Measurements from ENCODE around the gene SECISBP2L. TPM values are rescaled to one million over a fixed set of nuclear protein-coding genes. Genes with fewer than 3 reads are reported as not detected.

The SECISBP2L gene
- total RNA-seq, 4 donors from 2014 or later = 27.7 to 63.2 (median 33.2) TPM

DNA sequence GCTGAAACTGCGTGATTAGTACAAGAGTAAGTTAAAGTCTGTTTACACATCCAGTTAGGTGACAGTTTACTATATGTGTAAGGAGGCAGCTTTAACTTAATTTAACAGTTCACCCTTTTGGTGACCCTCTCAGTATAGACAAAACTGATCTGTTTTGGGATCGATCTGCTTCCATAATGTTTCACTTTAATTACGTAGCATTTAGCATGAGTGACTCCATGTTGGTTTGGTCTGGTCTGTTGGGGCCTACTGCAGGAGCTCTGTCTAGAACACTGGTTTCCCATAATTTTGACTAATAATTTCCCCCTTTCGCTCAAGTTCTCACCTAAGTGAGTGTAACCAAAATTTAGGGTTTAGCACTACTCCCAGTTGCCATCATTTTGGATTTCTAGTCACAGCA lies 6.4 kb upstream of the SECISBP2L start:
- H3K9me3 ChIP-seq = no peaks in the 10 kb centered on the region
- H3K36me3 ChIP-seq = no peaks in the 10 kb centered on the region
- no peak overlapping the region for H3K27ac ChIP-seq
- H3K4me1 ChIP-seq = no peaks in the 10 kb centered on the region
- no peak overlapping the region for H3K4me3 ChIP-seq
- no peaks in the 10 kb centered on the region for H3K27me3 ChIP-seq
- in situ Hi-C loops (cut with MboI; ENCODE audit: low pct_ligation_motif_present in 1 of 4, low pct_unique_long_range_greater_than_20kb in 1 of 4, low sequenced_read_pairs in 3 of 4) = no loop called here
- no peak for TF ChIP-seq EP300 (IDR thresholded peaks at IDR 0.05; ENCODE audit: low read depth)
- no peak for TF ChIP-seq POLR2AphosphoS5 (IDR thresholded peaks at IDR 0.05)
- TF ChIP-seq, protein P1, sequence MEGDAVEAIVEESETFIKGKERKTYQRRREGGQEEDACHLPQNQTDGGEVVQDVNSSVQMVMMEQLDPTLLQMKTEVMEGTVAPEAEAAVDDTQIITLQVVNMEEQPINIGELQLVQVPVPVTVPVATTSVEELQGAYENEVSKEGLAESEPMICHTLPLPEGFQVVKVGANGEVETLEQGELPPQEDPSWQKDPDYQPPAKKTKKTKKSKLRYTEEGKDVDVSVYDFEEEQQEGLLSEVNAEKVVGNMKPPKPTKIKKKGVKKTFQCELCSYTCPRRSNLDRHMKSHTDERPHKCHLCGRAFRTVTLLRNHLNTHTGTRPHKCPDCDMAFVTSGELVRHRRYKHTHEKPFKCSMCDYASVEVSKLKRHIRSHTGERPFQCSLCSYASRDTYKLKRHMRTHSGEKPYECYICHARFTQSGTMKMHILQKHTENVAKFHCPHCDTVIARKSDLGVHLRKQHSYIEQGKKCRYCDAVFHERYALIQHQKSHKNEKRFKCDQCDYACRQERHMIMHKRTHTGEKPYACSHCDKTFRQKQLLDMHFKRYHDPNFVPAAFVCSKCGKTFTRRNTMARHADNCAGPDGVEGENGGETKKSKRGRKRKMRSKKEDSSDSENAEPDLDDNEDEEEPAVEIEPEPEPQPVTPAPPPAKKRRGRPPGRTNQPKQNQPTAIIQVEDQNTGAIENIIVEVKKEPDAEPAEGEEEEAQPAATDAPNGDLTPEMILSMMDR (IDR thresholded peaks at IDR 0.05) = no peak
- TF ChIP-seq POLR2A (IDR thresholded peaks at IDR 0.05) = no peak
- 90 to 93% methylated on average over 4 of the region's 4 CpGs for WGBS, 2 donors (ENCODE audit: low coverage in 1 of 2)
- no peak for DNase-seq
- intact Hi-C loops (cut with DNase I; ENCODE audit: low total_unique reads) = no loop called here

DNA sequence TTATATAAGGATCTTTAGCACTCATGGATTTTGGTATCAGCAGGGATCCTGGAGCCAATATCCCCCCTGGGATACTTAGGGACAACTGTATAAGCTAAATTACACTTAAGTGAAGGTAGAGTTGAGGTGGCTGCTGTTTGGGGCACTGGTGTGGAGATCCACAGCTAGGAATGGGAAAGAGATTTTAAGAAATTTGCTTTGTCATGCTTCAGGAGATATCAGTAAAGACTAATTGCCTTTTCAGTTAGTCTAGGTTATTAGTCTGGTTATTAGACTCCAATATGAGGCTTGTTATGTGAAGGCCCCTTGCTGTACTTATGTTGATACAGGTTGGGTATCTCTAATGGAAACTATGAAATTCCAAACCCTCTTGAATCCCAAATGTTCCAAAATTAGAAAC lies 1.2 kb upstream of the SECISBP2L start:
- no peaks in the 10 kb centered on the region for H3K27me3 ChIP-seq
- H3K27ac ChIP-seq = no peak overlapping the region
- H3K9me3 ChIP-seq = no peaks in the 10 kb centered on the region
- DNase-seq = no peak
- peaks cover 6 to 30% (median 15%) of the 10 kb centered on the region in 4 donors for H3K4me1 ChIP-seq
- TF ChIP-seq, protein P1 (IDR thresholded peaks at IDR 0.05) = no peak
- TF ChIP-seq EP300 (IDR thresholded peaks at IDR 0.05; ENCODE audit: low read depth) (no peak), POLR2A (IDR thresholded peaks at IDR 0.05) (no peak), POLR2AphosphoS5 (IDR thresholded peaks at IDR 0.05) (no peak)
- H3K36me3 ChIP-seq = no peaks in the 10 kb centered on the region
- no peak overlapping the region for H3K4me3 ChIP-seq
- intact Hi-C loops (cut with DNase I; ENCODE audit: low total_unique reads) = no loop called here
- in situ Hi-C loops (cut with MboI; ENCODE audit: low pct_ligation_motif_present in 1 of 4, low pct_unique_long_range_greater_than_20kb in 1 of 4, low sequenced_read_pairs in 3 of 4) = no loop called here

DNA sequence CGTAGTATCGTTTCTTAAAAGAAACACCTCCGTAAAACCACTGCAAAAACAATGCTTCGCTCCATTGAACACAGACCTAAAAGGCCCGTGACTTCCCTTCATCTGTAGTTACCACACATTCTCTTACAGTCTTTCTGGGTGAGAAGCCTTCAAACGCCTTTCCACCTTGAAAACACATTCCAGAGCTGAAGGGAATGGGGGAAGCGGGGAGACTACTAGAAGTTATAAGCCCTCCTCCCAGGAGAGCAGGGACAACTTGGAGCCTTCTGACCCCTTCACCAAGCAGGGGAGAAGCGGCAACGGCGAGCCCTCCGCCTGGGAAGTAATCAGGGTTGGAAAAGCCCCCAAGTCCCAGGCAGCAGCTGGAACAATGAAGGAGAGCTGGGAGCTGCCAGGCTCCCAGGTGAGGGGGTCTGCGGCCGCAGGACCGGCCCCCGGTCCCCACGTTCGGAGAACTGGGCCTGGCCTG lies 461 bp downstream of the SECISBP2L start:
- H3K36me3 ChIP-seq = no peaks in the 10 kb centered on the region
- DNase-seq = no peak
- in situ Hi-C loops (cut with MboI; ENCODE audit: low pct_ligation_motif_present in 1 of 4, low pct_unique_long_range_greater_than_20kb in 1 of 4, low sequenced_read_pairs in 3 of 4) = no loop called here
- H3K4me1 ChIP-seq = peaks cover 6 to 46% (median 27%) of the 10 kb centered on the region in 4 donors
- no peaks in the 10 kb centered on the region for H3K27me3 ChIP-seq
- peak overlapping the region; percentile 90 to 93 (median 92) for H3K27ac ChIP-seq
- WGBS, 2 donors (ENCODE audit: low coverage in 1 of 2) = 0 to 1% methylated on average over 1 to 17 of the region's 17 CpGs
- intact Hi-C loops (cut with DNase I; ENCODE audit: low total_unique reads) = no loop called here
- H3K4me3 ChIP-seq = peak overlapping the region; percentile 79 to 99 (median 89)
- no peak for TF ChIP-seq EP300 (IDR thresholded peaks at IDR 0.05; ENCODE audit: low read depth)
- TF ChIP-seq, protein P1 (IDR thresholded peaks at IDR 0.05) = no peak
- no peak for TF ChIP-seq POLR2AphosphoS5 (IDR thresholded peaks at IDR 0.05)
- no peak for TF ChIP-seq POLR2A (IDR thresholded peaks at IDR 0.05)
- H3K9me3 ChIP-seq = no peaks in the 10 kb centered on the region

DNA sequence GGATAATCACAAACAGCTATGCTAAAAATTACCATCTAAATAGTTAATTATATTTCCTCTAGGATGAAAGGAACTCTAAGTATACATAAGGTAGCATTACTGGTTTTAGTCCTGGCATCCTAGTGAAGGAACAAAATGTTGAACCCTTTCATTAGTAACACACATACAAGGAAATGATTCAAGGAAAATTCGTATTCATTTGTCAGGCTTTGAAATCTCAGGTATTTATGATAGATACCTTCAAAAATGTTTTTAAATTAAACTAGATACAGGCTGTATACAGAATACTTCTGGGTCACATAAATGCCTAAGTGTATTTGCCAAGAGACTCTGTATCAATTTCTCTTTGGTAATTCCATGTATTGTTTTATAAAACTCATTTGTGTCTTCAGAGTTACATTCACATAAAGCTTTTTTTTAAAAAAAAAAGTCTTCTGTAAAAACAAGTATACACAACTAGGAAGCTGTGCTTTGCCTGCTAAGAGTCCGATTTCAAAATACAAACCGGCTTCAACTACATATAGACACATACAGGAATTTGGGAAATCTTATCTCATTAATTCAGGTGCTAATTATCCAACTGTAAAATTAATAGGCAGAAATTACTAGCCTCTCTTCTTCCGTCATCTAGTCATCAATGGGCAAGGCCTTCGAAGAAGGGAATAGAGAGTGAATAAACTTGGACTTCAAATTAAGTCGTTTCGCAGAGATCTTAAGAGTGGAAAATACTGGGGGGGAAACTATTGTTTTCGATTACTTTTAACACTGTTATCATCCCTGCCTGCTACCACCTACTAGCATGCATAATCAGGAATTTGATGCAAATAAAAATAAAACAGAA lies 1.3 kb downstream of the SECISBP2L start:
- no peak for TF ChIP-seq POLR2A (IDR thresholded peaks at IDR 0.05)
- no peak for TF ChIP-seq EP300 (IDR thresholded peaks at IDR 0.05; ENCODE audit: low read depth)
- TF ChIP-seq, protein P1 (IDR thresholded peaks at IDR 0.05) = no peak
- no peak for TF ChIP-seq POLR2AphosphoS5 (IDR thresholded peaks at IDR 0.05)
- WGBS, 2 donors (ENCODE audit: low coverage in 1 of 2) = 7 to 14% methylated on average over 7 to 8 of the region's 8 CpGs
- Histone ChIP-seq H3K4me1 (peaks cover 6 to 48% (median 27%) of the 10 kb centered on the region in 4 donors), H3K27ac (peak overlapping the region; percentile 90 to 93 (median 92)), H3K27me3 (no peaks in the 10 kb centered on the region), H3K36me3 (no peaks in the 10 kb centered on the region), H3K9me3 (no peaks in the 10 kb centered on the region), H3K4me3 (peak overlapping the region; percentile 79 to 99 (median 89))
- intact Hi-C loops (cut with DNase I; ENCODE audit: low total_unique reads) = no loop called here
- DNase-seq = no peak
- in situ Hi-C loops (cut with MboI; ENCODE audit: low pct_ligation_motif_present in 1 of 4, low pct_unique_long_range_greater_than_20kb in 1 of 4, low sequenced_read_pairs in 3 of 4) = no loop called here
